Mesendoderm (in vitro differentiated cells): ENCODE measurements around the gene TCHP.

Source experiments
- DNase-seq: peaks from one replicate; pipeline ENCODE4 v3.0.0; 2013
- H2AK5ac ChIP-seq: 2 replicates; pipeline ENCODE4 v1.6.1; 2013; ENCODE audit warnings: low read length, inconsistent platforms
- H2BK120ac ChIP-seq: 2 replicates; pipeline ENCODE4 v1.6.1; 2013; ENCODE audit warnings: low read depth, mild to moderate bottlenecking, low read length, moderate library complexity, mixed read lengths
- H2BK15ac ChIP-seq: replicated peaks from 2 replicates; pipeline ENCODE4 v1.6.1; 2013; ENCODE audit warnings: low read depth, mild to moderate bottlenecking, moderate library complexity
- H2BK5ac ChIP-seq: 2 replicates; pipeline ENCODE4 v1.6.1; 2013; ENCODE audit warnings: low read length, inconsistent platforms
- H3K18ac ChIP-seq: 2 replicates; pipeline ENCODE4 v1.6.1; 2013; ENCODE audit warnings: mild to moderate bottlenecking, low read length, mixed read lengths
- H3K23ac ChIP-seq: one replicate; pipeline ENCODE4 v1.6.1; 2013; ENCODE audit warnings: low read length
- H3K27ac ChIP-seq: 2 replicates; pipeline ENCODE4 v1.5.1; 2013; ENCODE audit warnings: low read depth, mild to moderate bottlenecking, inconsistent platforms, low read length, moderate library complexity
- H3K27me3 ChIP-seq: 2 replicates; pipeline ENCODE4 v1.6.1; 2013; ENCODE audit warnings: low read length, control low read depth, mild to moderate bottlenecking, inconsistent platforms; ENCODE audit not compliant: insufficient read depth, poor library complexity
- H3K36me3 ChIP-seq: 2 replicates; pipeline ENCODE4 v1.6.1; 2013; ENCODE audit warnings: low read length, inconsistent platforms; ENCODE audit not compliant: control insufficient read depth, insufficient read depth
- H3K4ac ChIP-seq: one replicate; pipeline ENCODE4 v1.6.1; 2013; ENCODE audit warnings: low read depth, mild to moderate bottlenecking, low read length, moderate library complexity
- H3K4me1 ChIP-seq: 2 replicates; pipeline ENCODE4 v1.6.1; 2013; ENCODE audit warnings: low read depth, low read length, inconsistent platforms; ENCODE audit not compliant: control insufficient read depth
- H3K4me2 ChIP-seq: 2 replicates; pipeline ENCODE4 v1.6.1; 2013; ENCODE audit warnings: low read length
- H3K4me3 ChIP-seq: 2 replicates; pipeline ENCODE4 v1.5.1; 2013; ENCODE audit warnings: mild to moderate bottlenecking, low read length
- H3K56ac ChIP-seq: one replicate; pipeline ENCODE4 v1.6.1; 2013; ENCODE audit warnings: low read length
- H3K79me1 ChIP-seq: 2 replicates; pipeline ENCODE4 v1.6.1; 2013; ENCODE audit warnings: low read length, inconsistent platforms
- H3K79me2 ChIP-seq: 2 replicates; pipeline ENCODE4 v1.6.1; 2013; ENCODE audit warnings: mild to moderate bottlenecking, low read length; ENCODE audit not compliant: control insufficient read depth, insufficient read depth
- H3K9ac ChIP-seq: 2 replicates; pipeline ENCODE4 v1.6.1; 2013; ENCODE audit warnings: low read length, inconsistent platforms
- H4K5ac ChIP-seq: one replicate; pipeline ENCODE4 v1.6.1; 2013; ENCODE audit warnings: low read length
- H4K8ac ChIP-seq: one replicate; pipeline ENCODE4 v1.6.1; 2013; ENCODE audit warnings: low read depth, mild to moderate bottlenecking, control low read depth, low read length, moderate library complexity
- WGBS: extraction: QIAGEN DNeasy Blood & Tissue Kit; methylation state at CpG from one replicate; pipeline ENCODE4 v1.1.7; 2013; ENCODE audit warnings: low lambda C conversion rate, missing lambda C conversion rate; ENCODE audit not compliant: insufficient coverage; ENCODE audit errors: extremely low coverage; 5-methylcytosine and 5-hydroxymethylcytosine counted together

Gene TCHP

DNA sequence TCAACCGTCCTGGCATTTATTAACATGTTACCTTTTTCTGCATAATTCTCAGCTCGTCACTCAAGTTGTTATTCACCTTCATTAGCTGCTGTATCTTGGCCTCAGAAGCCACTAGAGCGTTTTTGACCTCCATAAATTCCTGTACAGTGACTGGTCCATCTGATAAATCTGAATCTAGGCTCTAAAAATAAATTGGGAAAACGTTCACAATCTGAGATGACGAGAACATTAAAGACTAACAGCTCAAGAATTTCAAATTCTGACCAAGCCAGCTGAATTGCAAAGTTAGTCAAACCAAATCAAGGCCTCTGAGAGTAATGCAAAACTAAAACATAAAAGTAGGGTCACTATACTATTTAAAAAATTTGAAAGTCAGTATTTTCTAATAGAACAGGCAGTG, 51.1 kb downstream of the TCHP start:
- no peak overlapping the region for H3K27ac ChIP-seq
- peaks cover 11% of the 10 kb centered on the region for H3K36me3 ChIP-seq
- H2BK120ac ChIP-seq = no peak overlapping the region
- H4K8ac ChIP-seq = no peak overlapping the region
- H3K9ac ChIP-seq = no peak overlapping the region
- H3K4me3 ChIP-seq = no peak overlapping the region
- no peak overlapping the region for H3K56ac ChIP-seq
- no peak overlapping the region for H2BK5ac ChIP-seq
- no peak overlapping the region for H3K18ac ChIP-seq
- peaks cover 2% of the 10 kb centered on the region for H3K4me1 ChIP-seq
- no CpG with 5 or more reads among the region's 5 CpGs for WGBS
- no peak overlapping the region for H3K4ac ChIP-seq
- no peak overlapping the region for H3K4me2 ChIP-seq
- H2BK15ac ChIP-seq = no peak overlapping the region
- no peak overlapping the region for H3K23ac ChIP-seq
- no peaks in the 10 kb centered on the region for H3K27me3 ChIP-seq
- H4K5ac ChIP-seq = no peak overlapping the region
- DNase-seq = no peak
- no peaks in the 10 kb centered on the region for H3K79me2 ChIP-seq
- H3K79me1 ChIP-seq = no peaks in the 10 kb centered on the region
- H2AK5ac ChIP-seq = no peak overlapping the region

GRCh38 chr12:109951751-109952150, 51.7 kb downstream of the TCHP start:
- Histone ChIP-seq H4K8ac (no peak overlapping the region), H3K4me2 (no peak overlapping the region), H3K4ac (no peak overlapping the region), H3K56ac (no peak overlapping the region), H3K18ac (no peak overlapping the region), H3K27me3 (no peaks in the 10 kb centered on the region), H3K27ac (no peak overlapping the region), H3K9ac (no peak overlapping the region), H3K4me1 (peaks cover 2% of the 10 kb centered on the region), H3K79me1 (no peaks in the 10 kb centered on the region), H3K79me2 (no peaks in the 10 kb centered on the region), H3K36me3 (peaks cover 11% of the 10 kb centered on the region), H3K4me3 (no peak overlapping the region), H3K23ac (no peak overlapping the region), H2BK15ac (no peak overlapping the region), H4K5ac (no peak overlapping the region), H2BK120ac (no peak overlapping the region), H2AK5ac (no peak overlapping the region), H2BK5ac (no peak overlapping the region)
- DNase-seq = peak; percentile 51
- WGBS = no CpG with 5 or more reads among the region's 7 CpGs

DNA sequence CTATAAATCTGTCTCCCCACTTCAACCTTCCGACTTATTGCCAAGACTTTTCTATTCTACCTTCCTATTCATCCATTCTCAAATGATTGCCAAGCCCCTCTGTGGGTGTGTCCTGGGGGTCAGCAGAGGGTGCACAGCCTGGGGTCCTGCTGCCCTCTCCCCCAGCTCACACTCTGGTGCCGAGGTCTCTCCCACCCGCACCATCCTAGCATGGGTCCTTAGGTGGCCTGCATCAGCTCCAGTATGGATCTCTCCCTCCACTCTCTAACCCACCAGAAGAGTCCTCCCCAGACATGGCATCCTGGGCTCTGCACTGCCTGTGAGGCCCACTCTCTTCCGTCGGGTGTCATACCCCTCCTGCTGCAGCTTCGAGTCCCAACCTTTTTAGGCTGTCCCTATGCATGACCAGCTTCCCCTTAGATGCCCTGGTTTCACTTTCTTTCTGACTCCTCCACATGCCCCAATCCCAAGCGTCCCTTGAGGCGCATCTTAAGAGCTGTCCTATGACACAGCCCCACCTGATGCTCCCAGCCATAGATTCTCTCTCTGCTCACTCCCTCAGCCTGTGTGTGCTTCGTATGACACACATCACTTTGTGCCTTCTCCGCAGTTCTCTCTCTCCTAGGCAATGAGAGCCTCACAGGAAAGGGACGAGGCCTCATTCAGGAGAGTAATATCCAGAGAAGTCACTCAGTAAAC, 52.2 kb downstream of the TCHP start:
- H4K5ac ChIP-seq = no peak overlapping the region
- H3K4me3 ChIP-seq = no peak overlapping the region
- WGBS = no CpG with 5 or more reads among the region's 11 CpGs
- no peaks in the 10 kb centered on the region for H3K4me1 ChIP-seq
- no peaks in the 10 kb centered on the region for H3K27me3 ChIP-seq
- no peak overlapping the region for H3K9ac ChIP-seq
- H3K56ac ChIP-seq = no peak overlapping the region
- H3K79me1 ChIP-seq = no peaks in the 10 kb centered on the region
- no peak overlapping the region for H2BK5ac ChIP-seq
- H2BK120ac ChIP-seq = no peak overlapping the region
- H2BK15ac ChIP-seq = no peak overlapping the region
- no peaks in the 10 kb centered on the region for H3K79me2 ChIP-seq
- H3K36me3 ChIP-seq = peaks cover 11% of the 10 kb centered on the region
- no peak for DNase-seq
- no peak overlapping the region for H3K18ac ChIP-seq
- H3K4me2 ChIP-seq = no peak overlapping the region
- H4K8ac ChIP-seq = no peak overlapping the region
- H3K27ac ChIP-seq = no peak overlapping the region
- H3K4ac ChIP-seq = no peak overlapping the region
- no peak overlapping the region for H3K23ac ChIP-seq
- no peak overlapping the region for H2AK5ac ChIP-seq

GRCh38 chr12:109952873-109953272, 52.8 kb downstream of the TCHP start:
- Histone ChIP-seq H3K27me3 (no peaks in the 10 kb centered on the region), H4K5ac (no peak overlapping the region), H4K8ac (no peak overlapping the region), H2BK15ac (no peak overlapping the region), H3K18ac (no peak overlapping the region), H3K79me2 (no peaks in the 10 kb centered on the region), H2BK5ac (no peak overlapping the region), H3K9ac (no peak overlapping the region), H3K4ac (no peak overlapping the region), H3K56ac (no peak overlapping the region), H3K79me1 (no peaks in the 10 kb centered on the region), H2BK120ac (no peak overlapping the region), H3K27ac (no peak overlapping the region), H2AK5ac (no peak overlapping the region), H3K23ac (no peak overlapping the region), H3K4me2 (no peak overlapping the region), H3K4me3 (no peak overlapping the region), H3K36me3 (peaks cover 11% of the 10 kb centered on the region), H3K4me1 (no peaks in the 10 kb centered on the region)
- no peak for DNase-seq
- WGBS = no CpG with 5 or more reads among the region's 8 CpGs

DNA sequence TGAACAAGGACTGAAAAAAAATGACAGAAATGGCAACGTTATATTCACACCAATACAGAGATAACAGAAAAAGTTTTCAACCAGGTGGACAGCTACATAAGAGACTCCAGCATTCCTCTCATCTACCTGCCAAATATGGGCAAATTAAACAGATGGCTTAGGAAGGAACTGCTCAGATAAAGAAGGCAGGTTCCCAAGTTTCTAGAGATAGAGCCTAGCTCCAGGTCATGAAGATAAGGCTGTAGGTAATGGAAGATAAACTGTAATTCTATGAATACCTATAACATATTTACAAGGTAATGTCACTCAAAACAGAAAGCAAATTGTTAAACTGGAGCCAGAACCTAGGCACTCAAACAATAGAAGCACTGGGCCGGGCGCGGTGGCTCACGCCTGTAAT, 53.6 kb downstream of the TCHP start:
- Histone ChIP-seq H4K8ac (no peak overlapping the region), H3K18ac (no peak overlapping the region), H3K23ac (no peak overlapping the region), H3K27ac (no peak overlapping the region), H3K36me3 (peaks cover 11% of the 10 kb centered on the region), H3K27me3 (no peaks in the 10 kb centered on the region), H2BK120ac (no peak overlapping the region), H4K5ac (no peak overlapping the region), H3K79me1 (no peaks in the 10 kb centered on the region), H3K4me2 (no peak overlapping the region), H3K9ac (no peak overlapping the region), H3K4me3 (no peak overlapping the region), H3K56ac (no peak overlapping the region), H2AK5ac (no peak overlapping the region), H3K4ac (no peak overlapping the region), H3K79me2 (no peaks in the 10 kb centered on the region), H3K4me1 (no peaks in the 10 kb centered on the region), H2BK5ac (no peak overlapping the region), H2BK15ac (no peak overlapping the region)
- no peak for DNase-seq
- WGBS = no CpG with 5 or more reads among the region's 5 CpGs

- Histone ChIP-seq H3K4ac (no peak overlapping the region), H3K18ac (no peak overlapping the region), H4K8ac (no peak overlapping the region), H3K23ac (no peak overlapping the region), H3K4me3 (no peak overlapping the region), H2BK15ac (no peak overlapping the region), H4K5ac (no peak overlapping the region), H3K79me2 (no peaks in the 10 kb centered on the region), H3K56ac (no peak overlapping the region), H2BK5ac (no peak overlapping the region), H3K27ac (no peak overlapping the region), H3K4me1 (no peaks in the 10 kb centered on the region), H2BK120ac (no peak overlapping the region), H3K27me3 (no peaks in the 10 kb centered on the region), H2AK5ac (no peak overlapping the region), H3K79me1 (no peaks in the 10 kb centered on the region), H3K36me3 (peaks cover 4% of the 10 kb centered on the region), H3K4me2 (no peak overlapping the region), H3K9ac (no peak overlapping the region)
- no peak for DNase-seq
- WGBS = no CpG with 5 or more reads among the region's 7 CpGs
These were observed 58.3 kb downstream of the TCHP start for GRCh38 chr12:109958374-109958773.
